ENCODE results near the gene PTPRJ.

Gene PTPRJ

GRCh38 chr11:48014917-48015316, 34.6 kb downstream of the PTPRJ start:
- TF ChIP-seq CTCF (IDR thresholded peaks at IDR 0.05; ENCODE audit: extremely low read depth, missing control alignments): no peak
- DNase-seq (ENCODE audit: low spot score): no peak

DNA sequence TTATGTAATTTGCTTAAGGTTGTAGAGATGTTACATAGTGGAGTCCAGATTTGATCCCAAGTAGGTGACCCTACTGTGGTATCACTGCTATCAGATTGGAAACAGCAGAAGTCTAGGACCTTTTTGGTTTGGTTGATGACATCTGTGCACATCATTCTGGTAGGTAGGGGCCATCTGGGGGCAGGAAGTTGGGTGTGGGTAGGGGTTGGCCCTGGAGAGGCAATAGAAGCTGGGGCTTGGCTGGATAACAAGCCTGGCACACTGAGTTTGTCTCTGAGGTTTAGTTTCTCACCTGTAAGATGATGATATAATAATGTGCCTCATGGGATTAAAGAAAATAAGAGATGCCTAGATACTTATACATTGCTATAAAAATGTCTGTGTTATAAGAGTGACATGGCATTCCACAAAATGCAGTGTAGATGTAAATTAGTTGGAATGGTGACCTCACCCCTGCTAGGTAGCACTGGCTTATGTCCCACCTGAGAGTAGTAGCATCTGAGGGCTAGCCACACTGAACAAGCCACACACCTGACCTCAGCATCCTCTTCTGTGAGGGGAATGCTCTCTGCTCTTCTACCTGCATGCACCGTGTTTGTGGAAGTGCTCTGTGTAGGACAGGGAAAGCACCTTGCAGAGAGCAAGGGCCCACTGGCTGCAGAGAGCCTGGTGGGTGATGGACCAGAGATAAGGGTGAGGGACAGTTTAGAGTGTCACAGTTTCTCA, 36.9 kb downstream of the PTPRJ start:
- no peak for DNase-seq (ENCODE audit: low spot score)
- TF ChIP-seq CTCF (IDR thresholded peaks at IDR 0.05; ENCODE audit: extremely low read depth, missing control alignments): no peak

GRCh38 chr11:48017831-48018527, 37.6 kb downstream of the PTPRJ start:
- no peak for DNase-seq (ENCODE audit: low spot score)
- no peak for TF ChIP-seq CTCF (IDR thresholded peaks at IDR 0.05; ENCODE audit: extremely low read depth, missing control alignments)

DNA sequence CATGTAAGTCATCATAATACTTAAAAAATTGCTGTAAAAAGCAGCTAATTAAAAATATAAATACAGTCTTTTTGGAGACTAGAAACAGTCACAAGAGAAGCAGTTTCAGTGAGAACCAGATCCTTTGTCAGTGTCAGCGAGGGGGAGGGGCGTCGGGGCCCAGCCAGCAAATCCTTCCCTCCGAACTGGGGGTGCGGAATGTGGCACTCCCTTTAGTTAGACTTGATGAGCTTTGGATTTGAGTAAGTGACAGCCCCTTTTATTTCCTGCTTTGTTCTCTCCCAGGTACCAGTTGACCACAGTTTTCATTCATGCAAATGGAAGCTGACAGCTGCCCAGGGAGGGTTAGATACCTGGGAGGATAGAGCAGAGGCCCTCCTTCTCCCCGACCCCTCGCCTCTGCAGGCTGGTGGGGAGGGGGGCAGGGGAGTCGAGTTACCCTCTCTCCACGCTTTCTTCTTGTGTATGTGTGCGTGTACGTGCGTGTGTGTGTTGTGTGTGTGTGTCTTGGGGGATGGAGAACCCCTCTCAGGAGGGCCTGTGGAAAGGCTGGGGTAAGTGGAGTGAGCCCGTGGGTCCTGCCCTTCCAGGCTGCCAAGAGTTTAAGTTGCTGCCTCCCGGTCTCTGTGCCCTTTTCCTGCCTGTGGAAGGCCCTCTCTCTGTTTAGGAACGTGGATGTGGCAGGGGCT, 38.3 kb downstream of the PTPRJ start:
- DNase-seq (ENCODE audit: low spot score): no peak
- no peak for TF ChIP-seq CTCF (IDR thresholded peaks at IDR 0.05; ENCODE audit: extremely low read depth, missing control alignments)

DNA sequence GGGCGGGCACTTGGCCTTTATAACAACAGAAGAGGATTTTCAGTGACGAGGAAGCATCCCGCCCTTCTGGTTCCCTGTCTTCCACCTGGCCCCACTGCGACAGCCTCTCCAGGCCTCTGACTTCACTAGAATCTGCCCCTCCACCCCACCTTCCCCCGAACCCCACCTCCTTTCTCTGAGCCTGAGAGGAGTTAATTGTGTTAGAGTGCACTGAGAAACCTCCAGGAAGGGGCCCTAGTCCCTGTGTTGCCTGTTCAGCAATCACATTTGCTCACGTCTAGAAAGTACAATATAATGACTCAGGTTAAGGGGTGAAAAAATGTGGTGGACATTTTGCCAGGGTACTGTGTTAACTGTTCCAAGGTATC, 38.8 kb downstream of the PTPRJ start:
- no peak for TF ChIP-seq CTCF (IDR thresholded peaks at IDR 0.05; ENCODE audit: extremely low read depth, missing control alignments)
- DNase-seq (ENCODE audit: low spot score): no peak

DNA sequence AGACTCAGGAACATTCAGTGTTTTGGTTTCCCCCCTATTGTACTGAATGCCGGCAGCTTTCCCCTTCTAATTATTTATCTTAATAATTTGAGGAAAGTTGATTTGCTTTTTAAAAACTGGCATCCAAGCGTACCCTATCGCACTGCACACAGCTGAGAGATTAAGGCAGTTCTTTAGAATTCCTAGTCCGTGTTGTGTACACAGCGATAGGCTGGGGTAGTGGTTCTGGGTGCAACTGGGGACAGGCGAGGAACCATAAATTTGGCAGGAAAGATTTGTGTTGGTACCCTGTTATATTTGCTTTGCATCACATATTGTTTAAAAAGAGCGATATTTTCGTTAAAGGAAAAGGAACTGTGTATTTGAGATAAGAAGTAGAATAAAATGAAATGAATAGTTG, 39.2 kb downstream of the PTPRJ start:
- DNase-seq (ENCODE audit: low spot score): no peak
- no peak for TF ChIP-seq CTCF (IDR thresholded peaks at IDR 0.05; ENCODE audit: extremely low read depth, missing control alignments)
